ENCODE measurements around the gene ENPP7. TPM values are rescaled to one million over a fixed set of nuclear protein-coding genes. Genes with fewer than 3 reads are reported as not detected.

Gene ENPP7
- 0.22 TPM in 1 of 2 replicates, not detected in the other for total RNA-seq (2012; rRNA removed)

GRCh38 chr17:79730769-79731483, at the start of gene ENPP7:
Gene ENPP7 (plus strand): TSS chr17:79730943. CDS start chr17:79731140, 197 bp downstream.
- H3K4me3 ChIP-seq (ENCODE audit: low read length) = no peak within 1 kb of the TSS
- no peaks in the 10 kb centered on the region for H3K4me1 ChIP-seq (ENCODE audit: control insufficient read depth, insufficient read depth, low read length)
- H3K9ac ChIP-seq (ENCODE audit: low read depth, low read length) = no peak within 1 kb of the TSS
- H3K27me3 ChIP-seq (ENCODE audit: control insufficient read depth, insufficient read depth, low read length) = peaks cover 3% of the 10 kb centered on the region
- H3K36me3 ChIP-seq (ENCODE audit: insufficient read depth, low read length) = no peaks in the 10 kb centered on the region
- no peak within 1 kb of the TSS for H3K4me2 ChIP-seq (ENCODE audit: low read length)
- no peaks in the 10 kb centered on the region for H3K9me3 ChIP-seq (replicated peaks; ENCODE audit: low read length)

- Histone ChIP-seq H3K4me2 (ENCODE audit: low read length) (no peak overlapping the region), H3K27me3 (ENCODE audit: control insufficient read depth, insufficient read depth, low read length) (peaks cover 54% of the 10 kb centered on the region), H3K9me3 (replicated peaks; ENCODE audit: low read length) (no peaks in the 10 kb centered on the region), H3K4me1 (ENCODE audit: control insufficient read depth, insufficient read depth, low read length) (no peaks in the 10 kb centered on the region), H3K9ac (ENCODE audit: low read depth, low read length) (no peak overlapping the region), H3K4me3 (ENCODE audit: low read length) (no peak overlapping the region), H3K36me3 (ENCODE audit: insufficient read depth, low read length) (no peaks in the 10 kb centered on the region)
These were observed 49.6 kb upstream of the ENPP7 start for GRCh38 chr17:79681101-79681621.

GRCh38 chr17:79681628-79682261, 49.0 kb upstream of the ENPP7 start:
- Histone ChIP-seq H3K4me3 (ENCODE audit: low read length) (no peak overlapping the region), H3K4me1 (ENCODE audit: control insufficient read depth, insufficient read depth, low read length) (no peaks in the 10 kb centered on the region), H3K27me3 (ENCODE audit: control insufficient read depth, insufficient read depth, low read length) (peaks cover 60% of the 10 kb centered on the region), H3K4me2 (ENCODE audit: low read length) (no peak overlapping the region), H3K9me3 (replicated peaks; ENCODE audit: low read length) (no peaks in the 10 kb centered on the region), H3K9ac (ENCODE audit: low read depth, low read length) (no peak overlapping the region), H3K36me3 (ENCODE audit: insufficient read depth, low read length) (no peaks in the 10 kb centered on the region)

- no peaks in the 10 kb centered on the region for H3K4me1 ChIP-seq (ENCODE audit: control insufficient read depth, insufficient read depth, low read length)
- no peak overlapping the region for H3K4me3 ChIP-seq (ENCODE audit: low read length)
- no peak overlapping the region for H3K9ac ChIP-seq (ENCODE audit: low read depth, low read length)
- H3K27me3 ChIP-seq (ENCODE audit: control insufficient read depth, insufficient read depth, low read length) = peaks cover 59% of the 10 kb centered on the region
- H3K4me2 ChIP-seq (ENCODE audit: low read length) = no peak overlapping the region
- H3K9me3 ChIP-seq (replicated peaks; ENCODE audit: low read length) = no peaks in the 10 kb centered on the region
- H3K36me3 ChIP-seq (ENCODE audit: insufficient read depth, low read length) = no peaks in the 10 kb centered on the region
These were observed 47.4 kb upstream of the ENPP7 start for GRCh38 chr17:79683365-79683764.

- Histone ChIP-seq H3K4me1 (ENCODE audit: control insufficient read depth, insufficient read depth, low read length) (no peaks in the 10 kb centered on the region), H3K27me3 (ENCODE audit: control insufficient read depth, insufficient read depth, low read length) (peaks cover 59% of the 10 kb centered on the region), H3K36me3 (ENCODE audit: insufficient read depth, low read length) (no peaks in the 10 kb centered on the region), H3K4me3 (ENCODE audit: low read length) (no peak overlapping the region), H3K9me3 (replicated peaks; ENCODE audit: low read length) (no peaks in the 10 kb centered on the region), H3K9ac (ENCODE audit: low read depth, low read length) (no peak overlapping the region), H3K4me2 (ENCODE audit: low read length) (no peak overlapping the region)
These were observed 46.4 kb upstream of the ENPP7 start for GRCh38 chr17:79684132-79684985.

- Histone ChIP-seq H3K36me3 (ENCODE audit: insufficient read depth, low read length) (no peaks in the 10 kb centered on the region), H3K27me3 (ENCODE audit: control insufficient read depth, insufficient read depth, low read length) (peaks cover 58% of the 10 kb centered on the region), H3K4me2 (ENCODE audit: low read length) (no peak overlapping the region), H3K9ac (ENCODE audit: low read depth, low read length) (no peak overlapping the region), H3K4me3 (ENCODE audit: low read length) (no peak overlapping the region), H3K4me1 (ENCODE audit: control insufficient read depth, insufficient read depth, low read length) (no peaks in the 10 kb centered on the region), H3K9me3 (replicated peaks; ENCODE audit: low read length) (no peaks in the 10 kb centered on the region)
These were observed 45.6 kb upstream of the ENPP7 start for GRCh38 chr17:79685121-79685520.

- no peak overlapping the region for H3K4me3 ChIP-seq (ENCODE audit: low read length)
- H3K4me1 ChIP-seq (ENCODE audit: control insufficient read depth, insufficient read depth, low read length) = no peaks in the 10 kb centered on the region
- no peak overlapping the region for H3K9ac ChIP-seq (ENCODE audit: low read depth, low read length)
- H3K4me2 ChIP-seq (ENCODE audit: low read length) = no peak overlapping the region
- no peaks in the 10 kb centered on the region for H3K9me3 ChIP-seq (replicated peaks; ENCODE audit: low read length)
- peaks cover 61% of the 10 kb centered on the region for H3K27me3 ChIP-seq (ENCODE audit: control insufficient read depth, insufficient read depth, low read length)
- H3K36me3 ChIP-seq (ENCODE audit: insufficient read depth, low read length) = no peaks in the 10 kb centered on the region
These were observed 44.3 kb upstream of the ENPP7 start for GRCh38 chr17:79686476-79686875.

- Histone ChIP-seq H3K9ac (ENCODE audit: low read depth, low read length) (no peak overlapping the region), H3K4me1 (ENCODE audit: control insufficient read depth, insufficient read depth, low read length) (peaks cover 2% of the 10 kb centered on the region), H3K4me3 (ENCODE audit: low read length) (no peak overlapping the region), H3K9me3 (replicated peaks; ENCODE audit: low read length) (no peaks in the 10 kb centered on the region), H3K4me2 (ENCODE audit: low read length) (no peak overlapping the region), H3K27me3 (ENCODE audit: control insufficient read depth, insufficient read depth, low read length) (peaks cover 69% of the 10 kb centered on the region), H3K36me3 (ENCODE audit: insufficient read depth, low read length) (no peaks in the 10 kb centered on the region)
These were observed 40.3 kb upstream of the ENPP7 start for GRCh38 chr17:79690466-79690865.

GRCh38 chr17:79690988-79691836, 39.5 kb upstream of the ENPP7 start:
- Histone ChIP-seq H3K9me3 (replicated peaks; ENCODE audit: low read length) (no peaks in the 10 kb centered on the region), H3K4me1 (ENCODE audit: control insufficient read depth, insufficient read depth, low read length) (peaks cover 9% of the 10 kb centered on the region), H3K36me3 (ENCODE audit: insufficient read depth, low read length) (no peaks in the 10 kb centered on the region), H3K9ac (ENCODE audit: low read depth, low read length) (no peak overlapping the region), H3K4me3 (ENCODE audit: low read length) (no peak overlapping the region), H3K4me2 (ENCODE audit: low read length) (no peak overlapping the region), H3K27me3 (ENCODE audit: control insufficient read depth, insufficient read depth, low read length) (peaks cover 70% of the 10 kb centered on the region)

- Histone ChIP-seq H3K9me3 (replicated peaks; ENCODE audit: low read length) (no peaks in the 10 kb centered on the region), H3K4me3 (ENCODE audit: low read length) (no peak overlapping the region), H3K9ac (ENCODE audit: low read depth, low read length) (no peak overlapping the region), H3K4me1 (ENCODE audit: control insufficient read depth, insufficient read depth, low read length) (peaks cover 9% of the 10 kb centered on the region), H3K27me3 (ENCODE audit: control insufficient read depth, insufficient read depth, low read length) (peaks cover 70% of the 10 kb centered on the region), H3K36me3 (ENCODE audit: insufficient read depth, low read length) (no peaks in the 10 kb centered on the region), H3K4me2 (ENCODE audit: low read length) (no peak overlapping the region)
These were observed 38.8 kb upstream of the ENPP7 start for GRCh38 chr17:79691931-79692330.
